GM21717 (cell line): ENCODE measurements around the gene NEK7.

Source experiments
- ATAC-seq: cut with Tn5 transposase; IDR thresholded peaks from one replicate; pipeline ENCODE4 v1.9.1; 2021; ENCODE audit warnings: mild to moderate bottlenecking, moderate library complexity; ENCODE audit not compliant: unreplicated experiment

The NEK7 gene

GRCh38 chr1:198253259-198253658 is 96.5 kb downstream of the NEK7 start:
- peak; percentile 84 for ATAC-seq

GRCh38 chr1:198253668-198254067 is 96.9 kb downstream of the NEK7 start:
- ATAC-seq: peak; percentile 99

DNA sequence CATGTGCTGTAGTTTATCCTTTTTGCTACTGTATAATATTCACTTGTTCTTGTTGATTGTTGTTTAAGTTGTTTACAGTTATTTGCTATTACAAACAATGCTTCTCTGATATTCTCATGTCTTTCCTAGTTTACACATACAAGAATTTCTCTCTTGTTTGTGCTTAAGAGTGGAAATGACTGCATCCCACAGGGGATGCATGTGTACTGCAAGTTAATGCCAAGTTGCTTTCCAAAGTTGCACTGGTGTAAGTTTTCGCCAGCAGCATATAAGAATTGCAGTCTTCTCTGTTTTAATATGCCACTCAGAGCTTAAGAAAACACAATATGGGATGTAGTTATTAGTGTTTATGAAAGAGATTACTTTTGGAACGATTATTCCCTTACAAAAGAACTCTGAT is 97.7 kb downstream of the NEK7 start:
- ATAC-seq: no peak

- no peak for ATAC-seq
Observed at GRCh38 chr1:198254948-198255347, 98.2 kb downstream of the NEK7 start.

DNA sequence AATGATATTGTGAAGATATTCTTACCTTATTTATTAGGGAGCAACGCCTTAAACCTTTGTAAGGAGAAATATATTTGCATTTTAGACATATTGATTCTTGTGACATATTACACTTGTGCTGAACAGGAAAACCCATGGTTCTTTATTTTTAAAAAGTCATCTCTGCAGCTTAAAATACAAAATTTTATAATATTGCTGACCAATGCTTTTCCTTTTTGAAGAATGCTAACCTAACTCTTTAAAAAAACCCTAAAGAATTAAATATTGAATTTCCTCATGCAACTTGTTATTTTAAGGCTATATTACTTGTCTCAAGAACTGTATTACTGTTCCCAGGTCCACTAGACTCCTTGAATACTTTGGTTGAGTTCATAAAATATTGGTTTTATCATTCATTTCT is 99.0 kb downstream of the NEK7 start:
- no peak for ATAC-seq

DNA sequence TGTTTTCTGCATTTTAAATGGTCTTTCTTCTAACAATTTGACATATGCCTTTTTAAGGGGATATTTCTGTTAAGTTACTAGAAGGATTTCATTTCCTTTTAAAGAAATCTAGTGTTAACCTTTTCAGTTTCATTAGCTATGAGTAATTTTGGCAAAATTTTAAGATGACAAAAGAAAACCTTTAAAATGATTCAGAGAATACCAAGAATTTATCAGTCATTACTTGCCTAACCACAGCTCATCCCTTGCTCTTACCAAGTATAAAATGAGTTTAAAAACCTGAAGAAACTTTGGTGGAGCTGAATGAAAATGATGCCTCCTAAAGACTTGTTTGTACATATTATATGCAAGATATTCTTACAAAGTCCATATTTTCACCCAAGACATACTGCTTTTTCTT is 101.7 kb downstream of the NEK7 start:
- peak; percentile 52 for ATAC-seq

DNA sequence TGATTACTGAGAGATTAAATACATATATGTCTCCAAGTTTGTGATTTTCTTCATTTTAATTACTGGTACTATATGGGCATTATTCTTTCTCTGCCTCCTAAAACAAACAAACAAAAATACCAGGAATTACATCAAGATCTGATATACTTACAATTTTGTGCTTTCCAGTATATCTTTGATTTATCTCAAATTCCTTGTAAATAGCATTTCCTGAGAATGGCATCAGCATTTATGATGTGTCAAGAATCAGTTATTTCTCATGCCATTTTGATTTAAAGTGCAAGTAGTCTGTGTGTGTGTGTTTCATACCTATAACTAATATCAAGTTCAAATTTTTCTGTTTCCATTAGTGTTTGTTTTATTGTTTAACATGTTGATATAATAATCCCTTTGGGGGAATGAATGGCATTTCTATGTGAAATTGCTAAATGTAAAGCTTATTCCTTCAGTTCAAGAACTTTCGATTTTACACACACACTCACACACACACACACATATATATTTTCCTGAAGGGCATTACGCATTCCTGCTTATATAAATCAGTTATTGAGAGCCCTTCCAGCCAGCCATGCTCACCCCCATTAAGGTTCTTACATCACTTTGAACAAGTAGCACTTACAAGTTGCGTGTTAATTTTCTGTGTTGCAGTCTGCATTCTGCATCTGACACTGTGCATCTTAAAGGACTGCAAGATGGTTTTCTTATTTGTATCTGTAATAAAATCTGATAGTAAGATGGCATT is 102.7 kb downstream of the NEK7 start:
- no peak for ATAC-seq

DNA sequence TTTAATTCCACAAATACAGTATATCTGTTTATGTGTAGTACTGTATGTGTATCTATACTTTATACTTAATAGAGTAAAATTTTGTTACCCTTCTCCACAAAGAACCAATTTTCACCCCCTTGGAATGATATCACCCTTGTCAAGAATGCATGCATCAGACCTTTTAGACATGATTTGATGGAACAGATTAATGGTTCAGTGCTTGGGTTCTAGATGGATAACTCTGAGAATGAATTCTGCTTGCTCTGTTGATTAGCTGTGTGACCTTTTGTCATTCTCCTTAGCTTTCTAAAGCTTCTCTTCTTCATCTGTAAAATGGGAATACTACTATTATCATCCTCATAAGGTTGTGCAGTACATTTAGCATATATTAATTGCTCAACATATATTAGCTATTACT is 105.1 kb downstream of the NEK7 start:
- ATAC-seq: no peak

- no peak for ATAC-seq
Observed at GRCh38 chr1:198263186-198263585, 106.4 kb downstream of the NEK7 start.

GRCh38 chr1:198264282-198264681 is 107.5 kb downstream of the NEK7 start:
- no peak for ATAC-seq

GRCh38 chr1:198265073-198265661 is 108.4 kb downstream of the NEK7 start:
- no peak for ATAC-seq

DNA sequence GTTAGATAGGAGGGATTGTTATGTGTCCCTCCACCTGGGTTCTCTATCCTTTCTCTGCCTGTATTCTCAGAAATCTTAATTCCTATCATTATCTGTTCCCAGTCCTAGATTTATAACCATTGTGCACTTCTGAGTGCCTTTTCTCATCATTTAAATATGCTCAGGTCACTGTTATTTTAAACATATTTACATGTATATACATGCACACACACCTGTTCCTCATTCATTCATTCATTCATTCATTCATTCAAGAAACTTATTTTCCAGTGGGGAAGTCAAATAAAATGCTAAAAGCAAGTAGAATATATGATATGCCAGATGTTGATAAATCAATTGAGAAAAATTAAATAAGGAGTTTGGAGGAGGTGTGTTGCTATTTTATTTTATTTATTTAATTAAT is 110.3 kb downstream of the NEK7 start:
- no peak for ATAC-seq

GRCh38 chr1:198267921-198268320 is 111.1 kb downstream of the NEK7 start:
- no peak for ATAC-seq

DNA sequence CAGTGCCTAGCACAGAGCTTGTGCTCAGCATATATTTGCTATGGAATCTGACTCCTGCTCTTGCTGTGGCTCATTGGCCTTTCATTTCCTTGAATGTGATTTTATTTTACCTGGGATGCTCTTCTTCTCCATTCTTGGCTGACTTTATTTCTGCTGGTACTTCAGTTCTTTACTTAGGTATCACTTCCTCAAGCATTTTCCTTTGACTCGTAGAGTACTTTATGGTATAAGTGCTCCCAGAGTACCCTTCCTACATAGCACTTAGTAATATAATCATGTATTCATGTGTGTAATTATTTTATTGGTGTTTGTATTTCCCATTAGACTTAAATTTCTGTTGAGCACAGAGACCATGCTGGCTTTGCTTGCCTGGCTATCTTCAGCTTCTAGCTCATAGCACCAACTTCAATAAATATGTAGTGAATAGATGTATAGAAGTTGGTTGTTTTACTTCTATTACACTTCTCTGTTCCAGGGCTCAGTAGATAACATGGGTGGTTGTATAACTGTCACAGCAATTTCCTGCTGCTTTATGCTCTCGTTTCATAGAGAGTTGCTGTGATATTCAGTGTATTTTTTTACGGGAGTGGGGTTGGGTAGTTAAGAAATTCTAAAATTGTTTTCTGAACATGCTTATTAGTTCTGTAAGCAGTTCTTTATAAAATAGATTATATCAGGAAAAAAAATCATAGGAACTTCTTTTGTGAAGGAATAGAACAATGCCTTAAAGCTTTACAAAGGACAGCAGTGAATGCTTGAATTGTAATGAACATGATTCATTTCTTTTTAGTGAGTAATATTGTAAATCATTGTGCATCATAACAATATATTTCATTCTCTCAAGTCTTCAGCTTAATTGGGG is 112.2 kb downstream of the NEK7 start:
- ATAC-seq: no peak

- ATAC-seq: no peak
Observed at GRCh38 chr1:198269646-198269940, 112.8 kb downstream of the NEK7 start.

GRCh38 chr1:198270273-198270828 is 113.6 kb downstream of the NEK7 start:
- ATAC-seq: no peak

GRCh38 chr1:198271467-198271866 is 114.7 kb downstream of the NEK7 start:
- ATAC-seq: no peak

- no peak for ATAC-seq
Observed at GRCh38 chr1:198272492-198272891, 115.7 kb downstream of the NEK7 start.

DNA sequence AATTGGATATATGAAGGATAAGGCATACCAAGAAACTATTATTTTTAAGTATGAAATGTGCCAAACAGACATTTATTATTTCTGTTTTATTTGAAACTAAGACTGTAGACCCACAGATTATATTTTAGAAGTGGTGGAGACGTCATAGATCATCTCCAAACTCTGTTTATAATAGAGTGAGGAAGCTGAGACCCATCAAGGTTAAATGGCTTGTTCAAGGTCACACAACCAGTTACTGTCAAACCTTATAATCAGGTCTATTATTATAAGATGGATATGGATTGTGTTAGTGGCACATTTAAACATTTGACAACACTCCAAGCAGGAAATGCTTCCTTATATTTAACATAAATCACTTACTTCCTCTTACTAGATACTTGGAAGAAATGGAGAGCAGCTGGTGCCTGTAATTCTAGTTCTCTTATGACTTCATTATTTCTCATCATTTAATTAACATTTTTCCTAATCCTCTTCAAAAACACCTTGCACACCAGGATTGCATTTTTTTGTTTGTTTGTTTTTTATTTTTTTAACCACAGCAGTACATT is 117.0 kb downstream of the NEK7 start:
- no peak for ATAC-seq

GRCh38 chr1:198275597-198275996 is 118.8 kb downstream of the NEK7 start:
- ATAC-seq: no peak

- no peak for ATAC-seq
Observed at GRCh38 chr1:198276241-198276640, 119.4 kb downstream of the NEK7 start.
